ENCODE measurements around the gene DARS1.

DNA sequence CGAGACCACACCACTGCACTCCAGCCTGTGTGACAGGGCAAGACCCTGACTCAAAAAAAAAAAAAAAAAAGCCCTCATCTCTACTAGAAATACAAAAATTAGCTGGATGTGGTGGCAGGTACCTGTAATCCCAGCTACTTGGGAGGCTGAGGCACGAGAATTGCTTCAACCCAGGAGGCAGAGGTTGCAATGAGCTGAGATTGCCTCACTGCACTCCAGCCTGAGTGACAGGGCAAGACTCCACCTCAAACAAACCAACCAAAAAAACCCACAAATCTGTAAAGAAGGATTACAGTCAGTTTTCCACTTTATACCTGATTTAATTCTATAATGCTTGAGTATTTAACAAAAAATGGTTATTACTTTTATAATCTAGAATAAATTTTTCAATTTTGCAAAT is 9.7 kb downstream of the DARS1 start:
- TF ChIP-seq, protein P1, sequence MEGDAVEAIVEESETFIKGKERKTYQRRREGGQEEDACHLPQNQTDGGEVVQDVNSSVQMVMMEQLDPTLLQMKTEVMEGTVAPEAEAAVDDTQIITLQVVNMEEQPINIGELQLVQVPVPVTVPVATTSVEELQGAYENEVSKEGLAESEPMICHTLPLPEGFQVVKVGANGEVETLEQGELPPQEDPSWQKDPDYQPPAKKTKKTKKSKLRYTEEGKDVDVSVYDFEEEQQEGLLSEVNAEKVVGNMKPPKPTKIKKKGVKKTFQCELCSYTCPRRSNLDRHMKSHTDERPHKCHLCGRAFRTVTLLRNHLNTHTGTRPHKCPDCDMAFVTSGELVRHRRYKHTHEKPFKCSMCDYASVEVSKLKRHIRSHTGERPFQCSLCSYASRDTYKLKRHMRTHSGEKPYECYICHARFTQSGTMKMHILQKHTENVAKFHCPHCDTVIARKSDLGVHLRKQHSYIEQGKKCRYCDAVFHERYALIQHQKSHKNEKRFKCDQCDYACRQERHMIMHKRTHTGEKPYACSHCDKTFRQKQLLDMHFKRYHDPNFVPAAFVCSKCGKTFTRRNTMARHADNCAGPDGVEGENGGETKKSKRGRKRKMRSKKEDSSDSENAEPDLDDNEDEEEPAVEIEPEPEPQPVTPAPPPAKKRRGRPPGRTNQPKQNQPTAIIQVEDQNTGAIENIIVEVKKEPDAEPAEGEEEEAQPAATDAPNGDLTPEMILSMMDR (IDR thresholded peaks at IDR 0.05; ENCODE audit: low read depth, low read length), result no peak
- TF ChIP-seq EZH2phosphoT487 (IDR thresholded peaks at IDR 0.05; ENCODE audit: low read depth), result no peak
